ENCODE measurements around the gene PEX13.

Gene PEX13

GRCh38 chr2:61017556-61018317 is at the start of gene PEX13, which contains the start of gene PUS10:
Gene PEX13 (plus strand): TSS chr2:61017720. CDS start chr2:61017760, 40 bp downstream.
Gene PUS10 (minus strand): TSS chr2:61018255. CDS start chr2:61011890, 6,365 bp downstream.
- peak within 1 kb of the TSS; percentile 90 for H3K9ac ChIP-seq (ENCODE audit: insufficient read length)
- peaks cover 25% of the 10 kb centered on the region for H3K36me3 ChIP-seq (ENCODE audit: insufficient read depth, low read length)
- H3K4me3 ChIP-seq = peak within 1 kb of the TSS; percentile 91
- peak within 1 kb of the TSS; percentile 97 for H3K27ac ChIP-seq
- peak; percentile 55 for DNase-seq (ENCODE audit: low read depth, low spot score)
- TF ChIP-seq FOXP2 (optimal IDR thresholded peaks at IDR 0.05; ENCODE audit: control extremely low read depth, extremely low read length, insufficient read depth) (no peak), EZH2 (IDR thresholded peaks at IDR 0.05) (no peak), POLR2AphosphoS5 (IDR thresholded peaks at IDR 0.05; ENCODE audit: borderline replicate concordance, low read depth, low read length) (peak; percentile 79)
- H3K9me3 ChIP-seq (ENCODE audit: low read depth, low read length) = no peaks in the 10 kb centered on the region

- Histone ChIP-seq H3K36me3 (ENCODE audit: insufficient read depth, low read length) (no peaks in the 10 kb centered on the region), H3K9ac (ENCODE audit: insufficient read length) (no peak overlapping the region), H3K9me3 (ENCODE audit: low read depth, low read length) (no peaks in the 10 kb centered on the region), H3K27ac (no peak overlapping the region), H3K4me3 (no peak overlapping the region)
- TF ChIP-seq FOXP2 (optimal IDR thresholded peaks at IDR 0.05; ENCODE audit: control extremely low read depth, extremely low read length, insufficient read depth) (no peak), EZH2 (IDR thresholded peaks at IDR 0.05) (no peak), POLR2AphosphoS5 (IDR thresholded peaks at IDR 0.05; ENCODE audit: borderline replicate concordance, low read depth, low read length) (no peak)
- no peak for DNase-seq (ENCODE audit: low read depth, low spot score)
These were observed 44.4 kb upstream of the PEX13 start for GRCh38 chr2:60972889-60973656.

GRCh38 chr2:60973705-60974104 is 43.8 kb upstream of the PEX13 start:
- H3K9me3 ChIP-seq (ENCODE audit: low read depth, low read length) = no peaks in the 10 kb centered on the region
- no peak overlapping the region for H3K27ac ChIP-seq
- TF ChIP-seq FOXP2 (optimal IDR thresholded peaks at IDR 0.05; ENCODE audit: control extremely low read depth, extremely low read length, insufficient read depth) (no peak), EZH2 (IDR thresholded peaks at IDR 0.05) (no peak), POLR2AphosphoS5 (IDR thresholded peaks at IDR 0.05; ENCODE audit: borderline replicate concordance, low read depth, low read length) (no peak)
- DNase-seq (ENCODE audit: low read depth, low spot score) = no peak
- H3K36me3 ChIP-seq (ENCODE audit: insufficient read depth, low read length) = no peaks in the 10 kb centered on the region
- no peak overlapping the region for H3K9ac ChIP-seq (ENCODE audit: insufficient read length)
- H3K4me3 ChIP-seq = no peak overlapping the region

GRCh38 chr2:60974652-60975051 is 42.9 kb upstream of the PEX13 start:
- DNase-seq (ENCODE audit: low read depth, low spot score) = no peak
- no peaks in the 10 kb centered on the region for H3K9me3 ChIP-seq (ENCODE audit: low read depth, low read length)
- H3K27ac ChIP-seq = no peak overlapping the region
- no peak for TF ChIP-seq EZH2 (IDR thresholded peaks at IDR 0.05)
- TF ChIP-seq POLR2AphosphoS5 (IDR thresholded peaks at IDR 0.05; ENCODE audit: borderline replicate concordance, low read depth, low read length) = no peak
- TF ChIP-seq FOXP2 (optimal IDR thresholded peaks at IDR 0.05; ENCODE audit: control extremely low read depth, extremely low read length, insufficient read depth) = no peak
- H3K36me3 ChIP-seq (ENCODE audit: insufficient read depth, low read length) = no peaks in the 10 kb centered on the region
- no peak overlapping the region for H3K4me3 ChIP-seq
- H3K9ac ChIP-seq (ENCODE audit: insufficient read length) = no peak overlapping the region

GRCh38 chr2:60976256-60976850 is 41.2 kb upstream of the PEX13 start:
- no peak for TF ChIP-seq FOXP2 (optimal IDR thresholded peaks at IDR 0.05; ENCODE audit: control extremely low read depth, extremely low read length, insufficient read depth)
- no peak for TF ChIP-seq POLR2AphosphoS5 (IDR thresholded peaks at IDR 0.05; ENCODE audit: borderline replicate concordance, low read depth, low read length)
- TF ChIP-seq EZH2 (IDR thresholded peaks at IDR 0.05) = no peak

GRCh38 chr2:60976875-60977561 is 40.5 kb upstream of the PEX13 start:
- Histone ChIP-seq H3K4me3 (no peak overlapping the region), H3K9ac (ENCODE audit: insufficient read length) (no peak overlapping the region), H3K36me3 (ENCODE audit: insufficient read depth, low read length) (no peaks in the 10 kb centered on the region), H3K27ac (no peak overlapping the region), H3K9me3 (ENCODE audit: low read depth, low read length) (no peaks in the 10 kb centered on the region)
- TF ChIP-seq FOXP2 (optimal IDR thresholded peaks at IDR 0.05; ENCODE audit: control extremely low read depth, extremely low read length, insufficient read depth) (no peak), POLR2AphosphoS5 (IDR thresholded peaks at IDR 0.05; ENCODE audit: borderline replicate concordance, low read depth, low read length) (no peak)
- no peak for DNase-seq (ENCODE audit: low read depth, low spot score)

More at GRCh38 chr2:60976256-60976850, 41.2 kb upstream of the PEX13 start:
- no peaks in the 10 kb centered on the region for H3K9me3 ChIP-seq (ENCODE audit: low read depth, low read length)
- no peak overlapping the region for H3K4me3 ChIP-seq
- H3K9ac ChIP-seq (ENCODE audit: insufficient read length) = no peak overlapping the region
- DNase-seq (ENCODE audit: low read depth, low spot score) = no peak
- H3K27ac ChIP-seq = no peak overlapping the region
- no peaks in the 10 kb centered on the region for H3K36me3 ChIP-seq (ENCODE audit: insufficient read depth, low read length)

- no peak overlapping the region for H3K4me3 ChIP-seq
- no peaks in the 10 kb centered on the region for H3K9me3 ChIP-seq (ENCODE audit: low read depth, low read length)
- TF ChIP-seq FOXP2 (optimal IDR thresholded peaks at IDR 0.05; ENCODE audit: control extremely low read depth, extremely low read length, insufficient read depth) (no peak), POLR2AphosphoS5 (IDR thresholded peaks at IDR 0.05; ENCODE audit: borderline replicate concordance, low read depth, low read length) (no peak), EZH2 (IDR thresholded peaks at IDR 0.05) (no peak)
- no peak overlapping the region for H3K9ac ChIP-seq (ENCODE audit: insufficient read length)
- H3K36me3 ChIP-seq (ENCODE audit: insufficient read depth, low read length) = no peaks in the 10 kb centered on the region
- no peak overlapping the region for H3K27ac ChIP-seq
- DNase-seq (ENCODE audit: low read depth, low spot score) = no peak
These were observed 40.0 kb upstream of the PEX13 start for GRCh38 chr2:60977562-60977895.

- Histone ChIP-seq H3K27ac (no peak overlapping the region), H3K9me3 (ENCODE audit: low read depth, low read length) (no peaks in the 10 kb centered on the region), H3K36me3 (ENCODE audit: insufficient read depth, low read length) (no peaks in the 10 kb centered on the region), H3K4me3 (no peak overlapping the region), H3K9ac (ENCODE audit: insufficient read length) (no peak overlapping the region)
- DNase-seq (ENCODE audit: low read depth, low spot score) = no peak
- TF ChIP-seq POLR2AphosphoS5 (IDR thresholded peaks at IDR 0.05; ENCODE audit: borderline replicate concordance, low read depth, low read length) = no peak
- TF ChIP-seq EZH2 (IDR thresholded peaks at IDR 0.05) = no peak
- no peak for TF ChIP-seq FOXP2 (optimal IDR thresholded peaks at IDR 0.05; ENCODE audit: control extremely low read depth, extremely low read length, insufficient read depth)
These were observed 38.3 kb upstream of the PEX13 start for GRCh38 chr2:60979231-60979630.
